OCI-LY3 (cell line): ENCODE data around the gene C2orf66.

Experiments
- H2AFZ ChIP-seq: fragments of 200-600, 300-600 bp; shearing (Covaris generic); 2 replicates; pipeline ENCODE4 v1.6.0; 2014; ENCODE audit warnings: antibody characterized with exemption, low read depth, low read length
- H3K27ac ChIP-seq: fragments of 200-600, 300-600 bp; sonication (generic); 2 replicates; pipeline ENCODE4 v1.5.1; 2014; ENCODE audit warnings: mild to moderate bottlenecking, low read length, moderate library complexity, mixed read lengths
- H3K27me3 ChIP-seq: fragments of 200-600, 300-600 bp; sonication (generic); 2 replicates; pipeline ENCODE4 v1.6.1; 2014; ENCODE audit warnings: low read depth, low read length, mixed read lengths
- H3K36me3 ChIP-seq: fragments of 200-600, 300-600 bp; sonication (generic); replicated peaks from 2 replicates; pipeline ENCODE3; 2014; ENCODE audit warnings: low read depth, low read length, mixed read lengths
- H3K4me1 ChIP-seq: fragments of 300-600, 200-600 bp; sonication (generic); 2 replicates; pipeline ENCODE4 v1.6.1; 2014; ENCODE audit warnings: low read length, mixed read lengths
- H3K4me2 ChIP-seq: fragments of 200-600, 300-600 bp; sonication (generic); 2 replicates; pipeline ENCODE4 v1.6.1; 2014; ENCODE audit warnings: low read length, mixed read lengths
- H3K4me3 ChIP-seq: fragments of 300-600, 200-600 bp; sonication (generic); 2 replicates; pipeline ENCODE4 v1.5.1; 2014; ENCODE audit warnings: antibody characterized with exemption, mild to moderate bottlenecking, low read length, moderate library complexity
- H3K79me2 ChIP-seq: fragments of 300-600, 200-600 bp; shearing (Covaris generic); 2 replicates; pipeline ENCODE4 v1.6.1; 2014; ENCODE audit warnings: mild to moderate bottlenecking, low read length, mixed read lengths
- H3K9ac ChIP-seq: fragments of 300-600, 200-600 bp; shearing (Covaris generic); 2 replicates; pipeline ENCODE4 v1.6.0; 2014; ENCODE audit warnings: mild to moderate bottlenecking, low read length, moderate library complexity
- H3K9me3 ChIP-seq: fragments of 200-600, 300-600 bp; shearing (Covaris generic); 2 replicates; pipeline ENCODE4 v1.6.1; 2014; ENCODE audit warnings: low read length, mixed read lengths; ENCODE audit not compliant: insufficient read depth
- H4K20me1 ChIP-seq: fragments of 200-600, 300-600 bp; sonication (generic); 2 replicates; pipeline ENCODE4 v1.6.1; 2016; ENCODE audit warnings: low read length, mixed read lengths; ENCODE audit not compliant: insufficient read depth
- CTCF ChIP-seq: fragments of 200-600, 300-600 bp; sonication (generic); IDR thresholded peaks from 2 replicates; pipeline ENCODE4 v1.5.1; 2014; ENCODE audit warnings: antibody characterized with exemption, low read length, low read depth
- EZH2phosphoT487 ChIP-seq: fragments of 200-600 bp; shearing (Covaris generic); IDR thresholded peaks from 2 replicates; pipeline ENCODE4 v1.6.1; 2018; ENCODE audit warnings: antibody characterized with exemption, mixed run types, low read depth

Gene C2orf66

GRCh38 chr2:196839574-196839973 is 30.4 kb upstream of the C2orf66 start:
- Histone ChIP-seq H4K20me1 (no peaks in the 10 kb centered on the region), H2AFZ (no peak overlapping the region), H3K4me1 (no peaks in the 10 kb centered on the region), H3K9me3 (no peaks in the 10 kb centered on the region), H3K36me3 (no peaks in the 10 kb centered on the region), H3K27me3 (no peaks in the 10 kb centered on the region), H3K4me2 (no peak overlapping the region), H3K79me2 (no peaks in the 10 kb centered on the region), H3K4me3 (no peak overlapping the region), H3K9ac (no peak overlapping the region), H3K27ac (no peak overlapping the region)
- TF ChIP-seq EZH2phosphoT487 (no peak), CTCF (no peak)

GRCh38 chr2:196836440-196836839 is 27.3 kb upstream of the C2orf66 start:
- H3K36me3 ChIP-seq: no peaks in the 10 kb centered on the region
- no peak overlapping the region for H3K9ac ChIP-seq
- H2AFZ ChIP-seq: no peak overlapping the region
- no peaks in the 10 kb centered on the region for H3K4me1 ChIP-seq
- no peaks in the 10 kb centered on the region for H3K27me3 ChIP-seq
- no peaks in the 10 kb centered on the region for H3K79me2 ChIP-seq
- H3K4me3 ChIP-seq: no peak overlapping the region
- TF ChIP-seq CTCF (no peak), EZH2phosphoT487 (no peak)
- H4K20me1 ChIP-seq: no peaks in the 10 kb centered on the region
- no peak overlapping the region for H3K27ac ChIP-seq
- no peak overlapping the region for H3K4me2 ChIP-seq
- no peaks in the 10 kb centered on the region for H3K9me3 ChIP-seq

- H3K4me2 ChIP-seq: no peak overlapping the region
- no peak overlapping the region for H3K9ac ChIP-seq
- no peak overlapping the region for H2AFZ ChIP-seq
- TF ChIP-seq EZH2phosphoT487 (no peak), CTCF (no peak)
- no peaks in the 10 kb centered on the region for H4K20me1 ChIP-seq
- no peaks in the 10 kb centered on the region for H3K36me3 ChIP-seq
- no peak overlapping the region for H3K4me3 ChIP-seq
- no peaks in the 10 kb centered on the region for H3K4me1 ChIP-seq
- no peaks in the 10 kb centered on the region for H3K27me3 ChIP-seq
- no peak overlapping the region for H3K27ac ChIP-seq
- H3K79me2 ChIP-seq: no peaks in the 10 kb centered on the region
- no peaks in the 10 kb centered on the region for H3K9me3 ChIP-seq
Measured at GRCh38 chr2:196830701-196831100, 21.5 kb upstream of the C2orf66 start.

GRCh38 chr2:196827356-196827755 is 18.2 kb upstream of the C2orf66 start:
- H3K4me1 ChIP-seq: no peaks in the 10 kb centered on the region
- no peak overlapping the region for H2AFZ ChIP-seq
- no peak overlapping the region for H3K27ac ChIP-seq
- H3K79me2 ChIP-seq: no peaks in the 10 kb centered on the region
- no peaks in the 10 kb centered on the region for H3K27me3 ChIP-seq
- H3K9me3 ChIP-seq: no peaks in the 10 kb centered on the region
- no peak for TF ChIP-seq EZH2phosphoT487
- TF ChIP-seq CTCF: no peak
- no peak overlapping the region for H3K9ac ChIP-seq
- no peaks in the 10 kb centered on the region for H4K20me1 ChIP-seq
- no peak overlapping the region for H3K4me3 ChIP-seq
- no peak overlapping the region for H3K4me2 ChIP-seq
- no peaks in the 10 kb centered on the region for H3K36me3 ChIP-seq
